ENCODE measurements around the gene TTC7B. TPM values are rescaled to one million over a fixed set of nuclear protein-coding genes. Genes with fewer than 3 reads are reported as not detected.

TTC7B gene
- total and polyA plus RNA-seq, 10 of the 15 experiments (the other 5 are each of a cell fraction or from before 2014, with no cell fraction given) = under 0.01 to 1.1 (median 0.26) TPM; not detected in 2

DNA sequence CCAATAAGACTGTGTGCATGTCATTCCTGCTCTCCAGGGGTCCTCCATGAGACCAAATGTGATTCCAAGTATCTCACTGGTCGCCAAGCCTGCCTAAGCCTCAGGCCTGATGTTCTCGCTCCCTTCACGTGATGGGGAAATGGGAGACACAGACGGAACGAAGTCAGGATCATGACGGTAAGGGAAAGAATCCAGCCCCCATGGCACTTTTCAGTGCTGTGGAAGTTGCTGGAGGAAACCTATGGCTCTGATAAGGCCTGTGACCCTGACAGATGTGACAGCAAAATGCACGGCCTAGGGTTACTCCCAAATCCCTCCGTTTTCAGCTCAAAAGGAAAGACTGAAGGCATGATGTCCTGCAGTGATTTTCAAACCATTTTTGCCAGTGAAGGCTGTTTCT is 234.5 kb downstream of the TTC7B start:
- H3K4me2 ChIP-seq (ENCODE audit: control insufficient read depth, insufficient read depth) = no peak overlapping the region
- intact Hi-C loops (cut with micrococcal nuclease; ENCODE audit: unreplicated experiment) (no loop called here), in situ Hi-C loops (cut with MboI) (no loop called here)
- ChIA-PET RAD21 (ENCODE audit: unreplicated experiment) (no interaction called here), CTCF (no interaction called here), POLR2A (no interaction called here), SMC1A (ENCODE audit: uncharacterized antibody, unreplicated experiment) (no interaction called here)
- no peaks in the 10 kb centered on the region; a peak in 1 of 4 replicates for H3K27me3 ChIP-seq (replicated peaks in 1 of 2; ENCODE audit: control insufficient read depth in 2 of 2, insufficient read depth in 2 of 2, low read length in 1 of 2)
- H4K20me1 ChIP-seq (ENCODE audit: control insufficient read depth, insufficient read depth) = no peaks in the 10 kb centered on the region
- no TSS peak for BruUV-seq (replicated peaks)
- H3K9me3 ChIP-seq (replicated peaks; ENCODE audit: control insufficient read depth, insufficient read depth, low read length) = no peaks in the 10 kb centered on the region
- no peak overlapping the region for H3K9ac ChIP-seq (ENCODE audit: control insufficient read depth, insufficient read depth, low read length)
- no peaks in the 10 kb centered on the region for H3K36me3 ChIP-seq (ENCODE audit: control insufficient read depth in 2 of 2, insufficient read depth in 2 of 2, low read length in 1 of 2)
- DNase-seq (ENCODE audit: low read depth, low spot score) (no peak), ATAC-seq (no peak), FAIRE-seq (no peak)
- no peak overlapping the region for H2AFZ ChIP-seq (ENCODE audit: control insufficient read depth, low read depth, low read length)
- H3K4me3 ChIP-seq = no peak overlapping the region
- no peaks in the 10 kb centered on the region for H3K4me1 ChIP-seq (ENCODE audit: control insufficient read depth, insufficient read depth, low read length)
- WGBS (ENCODE audit: insufficient coverage, insufficient replicate concordance, low lambda C conversion rate, missing lambda C conversion rate) = 42% methylated on average over 8 of the region's 8 CpGs
- TF ChIP-seq NFYA (IDR thresholded peaks at IDR 0.05; ENCODE audit: borderline replicate concordance, low read depth, low read length) (no peak), NR2F1 (conservative IDR thresholded peaks at IDR 0.05) (no peak)
- no peak overlapping the region for H3K27ac ChIP-seq (ENCODE audit: control insufficient read depth, insufficient read depth)
- no peaks in the 10 kb centered on the region for H3K79me2 ChIP-seq (ENCODE audit: control insufficient read depth, insufficient read depth, low read length)

DNA sequence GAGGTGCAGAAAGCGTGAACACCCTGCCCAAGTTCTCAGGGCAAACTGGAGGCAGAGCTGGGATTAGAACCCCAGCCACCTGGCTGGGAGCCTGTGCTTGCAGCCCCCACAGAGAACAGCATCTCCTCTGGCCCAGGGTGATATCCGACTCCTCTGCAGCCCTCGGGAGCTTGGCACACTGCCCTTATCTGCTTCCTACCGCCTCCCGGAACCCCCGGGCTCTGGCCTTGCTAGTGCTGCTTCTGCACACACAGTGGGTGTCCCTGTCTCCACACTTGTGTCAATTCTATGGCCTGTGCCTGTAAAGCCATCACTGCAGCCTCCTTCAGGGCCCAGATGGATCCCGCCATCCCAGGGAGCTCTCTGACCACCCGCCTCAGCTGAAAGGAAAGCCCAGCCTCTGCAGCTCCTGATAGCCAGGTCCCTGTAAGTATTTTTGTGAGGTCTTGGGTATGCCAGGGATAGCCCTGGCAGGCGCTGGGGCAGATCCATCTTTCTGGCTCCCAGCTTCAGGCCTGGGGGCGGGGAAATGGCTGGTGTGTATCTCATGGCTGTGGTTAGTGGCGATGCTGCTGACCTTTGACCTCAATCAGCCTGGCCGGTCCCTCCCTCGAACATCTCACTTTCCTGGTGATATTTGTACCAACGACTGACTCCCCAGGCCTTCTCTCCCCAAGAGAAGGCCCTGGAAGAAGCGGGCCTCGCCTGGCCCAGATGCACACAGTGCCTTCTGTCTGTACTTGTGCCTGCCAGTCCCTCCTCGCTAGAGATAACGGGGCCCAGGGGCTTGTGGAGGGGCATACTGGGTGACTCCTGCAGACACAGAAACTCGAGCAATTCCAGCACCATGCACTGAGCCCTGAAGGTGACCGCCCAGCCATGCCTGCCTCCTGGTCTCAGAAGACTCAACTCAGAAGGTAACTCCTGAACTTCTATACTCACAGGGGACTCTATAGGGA is 235.6 kb downstream of the TTC7B start:
- intact Hi-C loops (cut with micrococcal nuclease; ENCODE audit: unreplicated experiment) (no loop called here), in situ Hi-C loops (cut with MboI) (no loop called here)
- Histone ChIP-seq H3K9me3 (replicated peaks; ENCODE audit: control insufficient read depth, insufficient read depth, low read length) (no peaks in the 10 kb centered on the region), H3K4me3 (no peak overlapping the region), H3K79me2 (ENCODE audit: control insufficient read depth, insufficient read depth, low read length) (no peaks in the 10 kb centered on the region), H3K27me3 (replicated peaks in 1 of 2; ENCODE audit: control insufficient read depth in 2 of 2, insufficient read depth in 2 of 2, low read length in 1 of 2) (no peaks in the 10 kb centered on the region; a peak in 1 of 4 replicates), H3K36me3 (ENCODE audit: control insufficient read depth in 2 of 2, insufficient read depth in 2 of 2, low read length in 1 of 2) (no peaks in the 10 kb centered on the region), H2AFZ (ENCODE audit: control insufficient read depth, low read depth, low read length) (no peak overlapping the region), H3K4me1 (ENCODE audit: control insufficient read depth, insufficient read depth, low read length) (no peaks in the 10 kb centered on the region), H4K20me1 (ENCODE audit: control insufficient read depth, insufficient read depth) (no peaks in the 10 kb centered on the region), H3K4me2 (ENCODE audit: control insufficient read depth, insufficient read depth) (no peak overlapping the region), H3K9ac (ENCODE audit: control insufficient read depth, insufficient read depth, low read length) (no peak overlapping the region), H3K27ac (ENCODE audit: control insufficient read depth, insufficient read depth) (no peak overlapping the region)
- ATAC-seq (no peak), FAIRE-seq (no peak), DNase-seq (ENCODE audit: low read depth, low spot score) (no peak)
- RAD21 ChIA-PET (ENCODE audit: unreplicated experiment) = no interaction called here
- WGBS (ENCODE audit: insufficient coverage, insufficient replicate concordance, low lambda C conversion rate, missing lambda C conversion rate) = 25% methylated on average over 20 of the region's 20 CpGs
- SMC1A ChIA-PET (ENCODE audit: uncharacterized antibody, unreplicated experiment) = no interaction called here
- TF ChIP-seq NR2F1 (conservative IDR thresholded peaks at IDR 0.05) (0 out of 2 replicates have a peak, but pooled peaks have one; percentile 12), HDAC6 (IDR thresholded peaks at IDR 0.05; ENCODE audit: unreplicated experiment) (no peak)
- POLR2A ChIA-PET = no interaction called here
- CTCF ChIA-PET = no interaction called here
- BruUV-seq (replicated peaks) = no TSS peak
